NCI-H2107 (cell line): ENCODE data around the gene HMG20A.

Experiments
- DNase-seq: peaks from one replicate; lab custom pipeline; 2025; lab: John Stamatoyannopoulos, UW

HMG20A gene

GRCh38 chr15:77476995-77477394 is 56.3 kb downstream of the HMG20A start:
- no peak for DNase-seq

DNA sequence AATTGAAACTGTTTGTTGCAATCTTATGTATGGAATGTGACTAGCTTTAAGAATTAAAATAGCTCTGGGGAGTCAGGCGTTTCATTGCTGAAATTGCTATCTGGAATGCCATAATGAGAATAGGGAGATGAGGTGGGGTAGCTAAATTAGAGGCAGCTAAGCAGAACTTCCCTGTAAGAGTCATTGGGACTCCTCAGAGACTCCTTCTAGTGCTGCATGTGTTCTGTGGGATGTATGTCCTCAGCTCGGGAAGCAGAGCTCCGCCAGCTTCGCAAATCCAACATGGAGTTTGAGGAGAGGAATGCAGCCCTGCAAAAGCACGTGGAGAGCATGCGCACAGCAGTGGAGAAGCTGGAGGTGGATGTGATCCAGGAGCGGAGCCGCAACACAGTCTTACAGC is 57.4 kb downstream of the HMG20A start:
- no peak for DNase-seq

DNA sequence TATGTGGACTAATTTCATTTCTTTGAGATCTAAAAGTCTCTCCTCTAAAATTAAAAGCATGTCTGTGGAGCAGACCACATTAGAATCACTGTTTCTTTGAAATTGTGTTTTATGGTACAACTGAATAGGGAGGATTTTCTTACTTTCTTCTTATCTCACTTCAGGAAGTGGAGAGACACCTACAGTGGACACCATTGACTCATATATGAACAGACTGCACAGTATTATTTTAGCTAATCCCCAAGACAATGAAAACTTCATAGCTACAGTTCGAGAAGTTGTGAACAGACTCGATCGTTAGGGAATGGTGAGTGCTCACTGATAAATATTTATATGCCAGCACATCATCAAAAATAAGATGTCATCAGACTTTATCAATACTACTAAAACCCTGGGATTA is 58.3 kb downstream of the HMG20A start:
- no peak for DNase-seq

- no peak for DNase-seq
Measured at GRCh38 chr15:77480859-77481633, 60.4 kb downstream of the HMG20A start.

GRCh38 chr15:77481670-77482069 is 61.0 kb downstream of the HMG20A start:
- DNase-seq = no peak

DNA sequence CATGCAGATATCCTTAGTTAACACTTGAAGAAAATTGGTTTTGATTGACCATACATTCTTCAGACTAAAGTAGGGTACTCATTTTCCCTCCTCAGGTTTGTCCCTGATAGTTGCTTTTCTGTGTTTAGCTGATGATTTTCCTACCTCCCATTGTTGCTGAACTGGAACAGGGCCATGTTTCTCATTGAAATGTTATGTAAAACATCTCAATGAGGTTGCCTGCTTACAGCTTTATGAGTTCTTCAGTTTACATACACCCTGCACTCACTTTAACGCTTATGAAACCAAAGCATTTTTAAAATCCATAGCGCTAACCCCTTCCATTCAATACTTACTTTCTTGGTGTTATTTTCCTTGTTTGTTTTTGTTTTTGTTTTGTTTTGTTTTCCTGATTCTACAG is 61.9 kb downstream of the HMG20A start:
- DNase-seq = no peak

GRCh38 chr15:77483425-77484140 is 62.9 kb downstream of the HMG20A start:
- no peak for DNase-seq

- no peak for DNase-seq
Measured at GRCh38 chr15:77484994-77485393, 64.3 kb downstream of the HMG20A start.

DNA sequence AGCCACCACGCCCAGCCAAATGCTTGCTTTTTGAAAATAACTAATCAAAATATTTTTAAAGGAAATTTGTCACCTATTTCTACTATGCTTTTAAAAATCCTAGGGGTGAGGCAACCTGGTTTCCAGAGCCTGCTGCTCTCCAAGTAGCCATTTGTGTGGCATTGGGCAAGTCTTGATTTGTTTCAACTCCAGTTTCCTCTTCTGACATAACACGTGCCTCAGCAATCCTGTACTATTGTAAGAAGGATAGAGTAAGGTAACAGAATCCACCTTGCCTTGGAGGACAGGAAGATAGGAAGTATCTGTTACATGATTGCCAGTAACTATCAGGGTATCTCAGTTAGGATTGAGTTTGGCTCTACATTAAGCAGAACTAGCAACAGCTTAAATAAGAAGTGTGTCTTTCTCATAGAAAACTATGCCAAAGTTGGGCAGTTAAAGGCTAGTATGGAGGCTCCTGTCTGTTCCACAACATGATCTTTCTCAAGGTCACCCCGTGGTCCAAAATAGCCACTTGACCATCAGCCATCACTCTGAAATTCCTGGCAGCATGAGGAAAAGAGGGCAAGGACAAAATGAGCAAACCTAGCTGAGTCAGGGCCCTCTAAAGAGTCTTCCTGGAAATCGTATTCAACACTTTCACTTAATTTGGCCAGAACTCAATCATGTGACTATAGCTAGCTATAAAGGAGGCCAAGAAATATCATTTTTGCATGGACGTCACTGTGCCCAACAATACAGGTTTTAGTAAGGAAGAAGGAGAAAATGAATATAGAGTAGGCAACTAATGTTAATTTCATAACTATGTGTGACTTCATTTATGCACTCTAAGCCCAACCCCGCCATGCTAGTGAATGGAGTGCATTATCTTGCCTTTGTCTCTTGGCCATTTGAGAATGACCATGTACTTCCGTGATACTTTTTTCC is 66.1 kb downstream of the HMG20A start:
- DNase-seq = no peak

DNA sequence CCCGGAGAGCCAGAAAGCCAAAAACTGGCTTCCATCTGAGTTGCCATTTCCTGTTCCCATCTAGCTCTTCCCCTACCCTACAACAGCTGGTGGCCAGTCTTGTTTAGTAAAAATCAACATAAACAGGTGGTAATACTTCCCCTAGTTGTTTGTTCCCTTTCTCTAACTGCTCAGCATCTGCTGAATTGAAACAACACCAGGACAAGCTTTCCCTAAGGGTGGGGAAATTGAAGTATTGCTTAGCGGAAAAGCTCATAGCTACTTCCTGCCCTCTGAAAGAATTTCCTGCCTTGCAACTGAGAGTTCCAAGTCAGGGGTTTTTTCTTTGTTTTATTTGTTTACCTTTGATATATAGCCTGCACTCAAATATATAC is 66.8 kb downstream of the HMG20A start:
- DNase-seq = no peak

DNA sequence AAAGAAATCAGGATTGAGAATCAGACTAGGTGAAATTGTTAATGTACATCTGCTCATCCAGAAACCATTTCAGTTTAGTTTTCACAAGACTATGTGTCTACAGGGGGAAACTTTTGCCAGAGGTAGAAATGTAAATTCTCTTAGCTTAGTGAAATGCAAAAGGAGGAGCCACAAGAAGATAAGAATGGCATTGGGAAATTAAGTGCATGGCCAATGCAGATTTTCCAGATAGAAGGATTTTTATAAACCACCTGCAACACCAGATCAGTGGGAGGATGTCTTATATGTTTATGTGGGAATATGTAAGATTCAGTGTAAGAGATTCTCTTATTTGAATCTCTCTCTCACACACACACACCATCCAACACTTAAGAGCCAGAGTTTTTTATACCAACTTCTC is 67.2 kb downstream of the HMG20A start:
- DNase-seq = no peak

- DNase-seq = no peak
Measured at GRCh38 chr15:77489647-77490046, 69.0 kb downstream of the HMG20A start.

DNA sequence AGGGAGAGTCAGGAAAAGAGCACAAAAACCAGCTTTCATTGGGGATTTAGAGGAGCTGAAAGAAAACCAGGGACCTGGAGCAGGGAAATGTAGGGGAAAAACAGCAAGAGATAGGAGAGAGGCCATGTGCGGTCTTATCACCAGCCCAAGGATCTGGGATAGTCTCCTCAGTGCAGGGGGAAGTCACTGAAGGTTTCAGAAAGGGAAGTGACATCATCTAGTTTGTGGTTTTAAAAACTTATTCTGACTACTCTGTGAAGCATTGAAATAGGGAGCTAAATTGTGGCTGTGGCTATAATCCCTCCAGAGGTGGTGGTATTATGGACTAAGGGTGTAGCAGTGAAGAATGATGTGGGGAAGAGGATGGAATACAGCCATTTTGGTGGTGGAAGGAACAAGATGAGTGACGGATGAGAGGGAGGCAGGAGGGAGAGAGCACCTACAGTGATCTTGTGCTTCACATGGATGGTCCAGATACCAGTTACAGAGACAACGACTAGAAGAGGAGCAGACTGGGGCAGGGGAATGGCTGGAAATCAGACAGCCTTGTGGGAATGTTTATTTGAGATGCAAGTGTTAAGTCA is 72.7 kb downstream of the HMG20A start:
- no peak for DNase-seq

- no peak for DNase-seq
Measured at GRCh38 chr15:77494073-77494867, 73.6 kb downstream of the HMG20A start.

DNA sequence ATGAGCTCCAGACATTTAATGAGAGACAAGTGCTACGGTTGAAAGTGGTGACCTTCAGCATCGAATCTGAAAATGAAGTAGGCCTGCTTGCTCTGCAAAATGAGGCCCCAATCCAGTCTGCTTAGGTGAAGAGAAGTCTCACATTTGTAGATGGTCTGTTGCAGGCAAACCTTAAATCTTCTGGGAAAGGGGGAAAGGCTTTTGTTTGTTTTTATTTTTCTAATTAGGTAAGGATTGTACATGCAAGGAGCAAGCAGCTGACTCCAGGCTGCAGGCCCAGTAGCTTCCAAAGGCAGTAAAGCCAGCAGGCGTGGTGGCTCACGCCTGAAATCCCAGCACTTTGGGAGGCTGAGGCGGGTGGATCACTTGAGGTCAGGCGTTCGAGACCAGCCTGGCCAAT is 74.3 kb downstream of the HMG20A start:
- no peak for DNase-seq

DNA sequence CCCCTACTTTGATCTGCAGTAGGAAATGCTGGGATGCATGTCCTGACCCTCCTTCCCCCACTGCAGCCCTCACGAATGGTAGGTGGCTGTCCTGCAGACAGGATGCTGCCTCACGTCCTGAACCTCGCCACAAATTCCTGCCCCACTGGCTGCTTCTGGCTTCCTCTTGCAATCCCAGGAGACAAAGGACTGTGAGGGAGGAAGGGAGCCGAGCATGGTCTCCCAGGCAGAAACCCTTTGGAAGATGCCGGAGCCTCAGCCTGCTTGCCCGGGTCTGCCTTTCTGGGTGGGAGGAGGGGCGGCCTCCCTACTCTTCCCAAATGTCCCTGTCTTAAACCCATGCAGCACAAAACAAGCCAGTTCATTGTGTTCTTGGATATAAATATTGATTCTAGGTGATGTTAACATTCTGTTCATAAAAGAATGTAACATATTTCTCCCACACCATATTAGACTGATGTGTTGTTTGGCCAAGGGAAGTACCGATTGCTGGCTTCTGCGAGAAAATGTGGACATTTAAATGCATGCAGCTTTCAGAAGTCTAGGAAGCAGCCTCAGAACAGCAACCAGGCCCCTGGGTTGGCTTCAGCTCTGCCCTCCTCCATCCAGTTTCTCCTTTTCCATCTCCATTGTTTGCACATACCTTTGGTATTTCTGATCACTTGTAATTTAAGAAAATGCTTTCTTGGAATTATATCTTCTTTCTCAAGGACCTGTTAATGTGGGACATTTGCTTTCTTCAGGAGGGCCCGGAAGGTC is 75.3 kb downstream of the HMG20A start:
- no peak for DNase-seq

- peak; percentile 8 for DNase-seq
Measured at GRCh38 chr15:77496715-77497109, 76.0 kb downstream of the HMG20A start.

DNA sequence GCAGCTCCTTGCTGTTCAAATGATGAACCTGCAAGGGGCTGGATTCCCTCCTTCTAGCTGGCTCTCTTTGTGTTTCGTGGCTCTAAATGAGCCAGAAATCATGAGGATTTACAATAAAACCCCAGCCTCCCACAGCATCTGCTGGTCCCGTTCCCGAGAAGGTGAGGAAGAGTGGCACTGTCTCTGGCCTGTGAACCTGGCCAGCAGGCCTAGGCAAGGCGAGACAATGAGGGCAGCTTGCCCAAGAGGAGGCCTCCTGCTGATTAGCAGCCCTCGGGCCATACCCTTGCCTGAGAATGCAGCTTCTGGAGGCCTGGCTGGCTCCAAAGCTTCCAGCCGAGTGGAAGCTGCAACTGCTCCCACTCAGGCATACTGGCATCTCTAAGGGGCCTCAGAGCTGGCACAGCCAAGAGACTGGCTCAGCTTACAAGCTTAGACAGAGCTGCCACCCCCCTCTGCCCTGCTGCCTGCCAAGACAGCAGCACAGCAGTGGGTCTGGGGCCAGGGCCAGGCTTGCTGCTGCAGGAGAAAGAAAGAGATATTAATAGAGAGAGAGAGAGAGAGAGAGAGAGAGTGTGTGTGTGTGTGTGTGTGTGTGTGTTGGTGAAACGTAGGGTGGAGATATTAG is 76.5 kb downstream of the HMG20A start:
- DNase-seq = peak; percentile 22

DNA sequence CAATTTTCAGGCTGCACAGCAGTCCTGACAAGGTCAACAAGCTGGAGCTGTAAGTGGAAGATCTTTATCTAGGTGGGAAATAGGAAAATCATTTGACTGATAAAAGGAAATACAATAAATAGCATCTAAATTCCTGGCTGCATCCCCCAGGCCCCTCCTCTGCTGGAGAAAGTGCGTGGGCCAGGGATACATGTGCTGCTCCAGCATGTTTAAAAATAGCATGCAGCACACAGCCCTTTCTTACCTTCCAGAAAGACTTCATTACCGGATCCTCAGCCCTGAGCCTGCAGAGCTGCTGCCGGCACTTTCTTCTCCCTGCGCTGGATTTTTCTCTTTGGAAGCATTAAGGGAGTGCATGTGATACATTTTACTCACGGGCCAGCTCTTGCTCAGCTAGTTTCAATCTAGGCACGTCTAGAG is 77.3 kb downstream of the HMG20A start:
- DNase-seq = no peak

GRCh38 chr15:77499087-77499760 is 78.5 kb downstream of the HMG20A start:
- DNase-seq = no peak
